ENCODE results near the gene RPL18. TPM values are rescaled to one million over a fixed set of nuclear protein-coding genes. Genes with fewer than 3 reads are reported as not detected.

RPL18 gene
- total and polyA plus RNA-seq, 9 of the 15 experiments (the other 6 are each of a cell fraction or from before 2014, with no cell fraction given), result 312 to 2,635 (median 1,653) TPM

DNA sequence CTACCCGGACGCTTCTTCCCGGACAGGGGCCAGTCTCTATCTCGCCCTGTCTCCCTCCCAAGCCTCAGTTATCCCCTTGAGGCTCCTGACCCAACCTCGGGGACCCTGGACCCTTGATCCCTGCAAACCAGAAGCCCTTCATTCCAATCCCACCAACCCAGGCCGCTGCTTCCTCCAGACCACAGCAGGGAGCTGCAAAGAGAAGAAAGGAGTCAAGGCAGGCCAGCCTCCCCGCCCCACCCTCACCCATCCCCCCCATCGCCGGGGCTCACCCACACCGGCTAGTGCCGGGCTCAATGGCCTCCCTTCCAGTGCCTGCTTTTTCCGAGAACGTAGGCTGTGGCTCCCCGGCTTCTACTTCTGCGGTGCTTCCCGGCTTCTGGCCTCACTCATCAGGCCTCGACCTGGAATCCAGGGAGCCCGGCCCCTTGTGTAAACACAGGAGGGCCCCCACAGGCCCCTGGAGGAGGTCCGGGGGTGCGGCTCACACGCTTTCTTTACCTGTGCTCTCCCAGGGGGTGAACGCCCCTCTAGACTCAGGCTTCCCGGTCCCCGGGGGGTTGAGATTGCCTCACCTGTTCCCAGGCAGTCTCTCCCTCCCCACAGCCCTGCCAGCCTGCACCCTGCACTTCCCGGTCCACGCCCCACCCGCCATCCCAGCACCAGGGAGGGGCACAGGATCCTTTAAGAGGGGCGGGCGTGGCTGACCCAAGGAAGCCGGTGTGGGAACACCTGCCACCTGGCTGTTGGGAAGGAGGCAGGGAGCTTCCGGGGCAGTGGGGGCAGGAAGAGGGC is 4.3 kb downstream of the RPL18 start, which contains the start of gene FAM83E (continued):
- TF ChIP-seq SREBF2 (CRISPR knock-in tag; IDR thresholded peaks at IDR 0.05), result no peak
- no peak for TF ChIP-seq LCOR (CRISPR knock-in tag; IDR thresholded peaks at IDR 0.05)
- TF ChIP-seq BRF1 (IDR thresholded peaks at IDR 0.05; ENCODE audit: borderline replicate concordance, extremely low read depth, insufficient read length), result no peak
- TF ChIP-seq, protein P1, sequence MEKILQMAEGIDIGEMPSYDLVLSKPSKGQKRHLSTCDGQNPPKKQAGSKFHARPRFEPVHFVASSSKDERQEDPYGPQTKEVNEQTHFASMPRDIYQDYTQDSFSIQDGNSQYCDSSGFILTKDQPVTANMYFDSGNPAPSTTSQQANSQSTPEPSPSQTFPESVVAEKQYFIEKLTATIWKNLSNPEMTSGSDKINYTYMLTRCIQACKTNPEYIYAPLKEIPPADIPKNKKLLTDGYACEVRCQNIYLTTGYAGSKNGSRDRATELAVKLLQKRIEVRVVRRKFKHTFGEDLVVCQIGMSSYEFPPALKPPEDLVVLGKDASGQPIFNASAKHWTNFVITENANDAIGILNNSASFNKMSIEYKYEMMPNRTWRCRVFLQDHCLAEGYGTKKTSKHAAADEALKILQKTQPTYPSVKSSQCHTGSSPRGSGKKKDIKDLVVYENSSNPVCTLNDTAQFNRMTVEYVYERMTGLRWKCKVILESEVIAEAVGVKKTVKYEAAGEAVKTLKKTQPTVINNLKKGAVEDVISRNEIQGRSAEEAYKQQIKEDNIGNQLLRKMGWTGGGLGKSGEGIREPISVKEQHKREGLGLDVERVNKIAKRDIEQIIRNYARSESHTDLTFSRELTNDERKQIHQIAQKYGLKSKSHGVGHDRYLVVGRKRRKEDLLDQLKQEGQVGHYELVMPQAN (IDR thresholded peaks at IDR 0.05; ENCODE audit: borderline replicate concordance), result no peak
- TF ChIP-seq, protein P2, sequence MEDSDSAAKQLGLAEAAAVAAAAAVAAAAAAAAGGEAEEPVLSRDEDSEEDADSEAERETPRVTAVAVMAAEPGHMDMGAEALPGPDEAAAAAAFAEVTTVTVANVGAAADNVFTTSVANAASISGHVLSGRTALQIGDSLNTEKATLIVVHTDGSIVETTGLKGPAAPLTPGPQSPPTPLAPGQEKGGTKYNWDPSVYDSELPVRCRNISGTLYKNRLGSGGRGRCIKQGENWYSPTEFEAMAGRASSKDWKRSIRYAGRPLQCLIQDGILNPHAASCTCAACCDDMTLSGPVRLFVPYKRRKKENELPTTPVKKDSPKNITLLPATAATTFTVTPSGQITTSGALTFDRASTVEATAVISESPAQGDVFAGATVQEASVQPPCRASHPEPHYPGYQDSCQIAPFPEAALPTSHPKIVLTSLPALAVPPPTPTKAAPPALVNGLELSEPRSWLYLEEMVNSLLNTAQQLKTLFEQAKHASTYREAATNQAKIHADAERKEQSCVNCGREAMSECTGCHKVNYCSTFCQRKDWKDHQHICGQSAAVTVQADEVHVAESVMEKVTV (CRISPR knock-in tag; IDR thresholded peaks at IDR 0.05), result no peak
- peak; percentile 23; the same call in 1 of the 2 replicates for TF ChIP-seq KAT7 (CRISPR knock-in tag; IDR thresholded peaks at IDR 0.05; ENCODE audit: borderline replicate concordance)
- TF ChIP-seq TAL1 (IDR thresholded peaks at IDR 0.05), result no peak
- TF ChIP-seq ZNF717 (CRISPR knock-in tag; IDR thresholded peaks at IDR 0.05), result peak; percentile 87; the same call in 1 of the 2 replicates
- TF ChIP-seq, protein P3, sequence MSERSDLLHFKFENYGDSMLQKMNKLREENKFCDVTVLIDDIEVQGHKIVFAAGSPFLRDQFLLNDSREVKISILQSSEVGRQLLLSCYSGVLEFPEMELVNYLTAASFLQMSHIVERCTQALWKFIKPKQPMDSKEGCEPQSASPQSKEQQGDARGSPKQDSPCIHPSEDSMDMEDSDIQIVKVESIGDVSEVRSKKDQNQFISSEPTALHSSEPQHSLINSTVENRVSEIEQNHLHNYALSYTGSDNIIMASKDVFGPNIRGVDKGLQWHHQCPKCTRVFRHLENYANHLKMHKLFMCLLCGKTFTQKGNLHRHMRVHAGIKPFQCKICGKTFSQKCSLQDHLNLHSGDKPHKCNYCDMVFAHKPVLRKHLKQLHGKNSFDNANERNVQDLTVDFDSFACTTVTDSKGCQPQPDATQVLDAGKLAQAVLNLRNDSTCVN (CRISPR knock-in tag; IDR thresholded peaks at IDR 0.05), result 0 out of 2 replicates have a peak, but pooled peaks have one; percentile 15
- TF ChIP-seq GABPB2 (CRISPR knock-in tag; conservative IDR thresholded peaks at IDR 0.05), result no peak
- peak; percentile 47 for TF ChIP-seq MBD2 (IDR thresholded peaks at IDR 0.05; ENCODE audit: borderline replicate concordance, low read depth)
- peak; percentile 59 to 83; a peak in 3 of 4 replicates for TF ChIP-seq FOXA3 (CRISPR knock-in tag; conservative IDR thresholded peaks at IDR 0.05 in 1 of 2, IDR thresholded peaks at IDR 0.05 in 1 of 2)
- peak; percentile 90 for TF ChIP-seq POLR2AphosphoS5 (IDR thresholded peaks at IDR 0.05; ENCODE audit: control insufficient read depth, insufficient read depth, low read depth, low read length)
- TF ChIP-seq MTA3 (IDR thresholded peaks at IDR 0.05; ENCODE audit: borderline replicate concordance), result no peak
- TF ChIP-seq NONO (IDR thresholded peaks at IDR 0.05; ENCODE audit: low read depth in 2 of 2, low read length in 1 of 2), result peak in 1 of 2 experiments; percentile 72; a peak in 1 of 4 replicates
- TF ChIP-seq, protein P4, sequence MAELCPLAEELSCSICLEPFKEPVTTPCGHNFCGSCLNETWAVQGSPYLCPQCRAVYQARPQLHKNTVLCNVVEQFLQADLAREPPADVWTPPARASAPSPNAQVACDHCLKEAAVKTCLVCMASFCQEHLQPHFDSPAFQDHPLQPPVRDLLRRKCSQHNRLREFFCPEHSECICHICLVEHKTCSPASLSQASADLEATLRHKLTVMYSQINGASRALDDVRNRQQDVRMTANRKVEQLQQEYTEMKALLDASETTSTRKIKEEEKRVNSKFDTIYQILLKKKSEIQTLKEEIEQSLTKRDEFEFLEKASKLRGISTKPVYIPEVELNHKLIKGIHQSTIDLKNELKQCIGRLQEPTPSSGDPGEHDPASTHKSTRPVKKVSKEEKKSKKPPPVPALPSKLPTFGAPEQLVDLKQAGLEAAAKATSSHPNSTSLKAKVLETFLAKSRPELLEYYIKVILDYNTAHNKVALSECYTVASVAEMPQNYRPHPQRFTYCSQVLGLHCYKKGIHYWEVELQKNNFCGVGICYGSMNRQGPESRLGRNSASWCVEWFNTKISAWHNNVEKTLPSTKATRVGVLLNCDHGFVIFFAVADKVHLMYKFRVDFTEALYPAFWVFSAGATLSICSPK (IDR thresholded peaks at IDR 0.05; ENCODE audit: borderline replicate concordance), result no peak
- TF ChIP-seq, protein P5, sequence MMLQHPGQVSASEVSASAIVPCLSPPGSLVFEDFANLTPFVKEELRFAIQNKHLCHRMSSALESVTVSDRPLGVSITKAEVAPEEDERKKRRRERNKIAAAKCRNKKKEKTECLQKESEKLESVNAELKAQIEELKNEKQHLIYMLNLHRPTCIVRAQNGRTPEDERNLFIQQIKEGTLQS (IDR thresholded peaks at IDR 0.05), result no peak
- TF ChIP-seq, protein P5 (CRISPR knock-in tag; conservative IDR thresholded peaks at IDR 0.05), result no peak; the same call in 1 of the 2 replicates
- TF ChIP-seq, protein P6, sequence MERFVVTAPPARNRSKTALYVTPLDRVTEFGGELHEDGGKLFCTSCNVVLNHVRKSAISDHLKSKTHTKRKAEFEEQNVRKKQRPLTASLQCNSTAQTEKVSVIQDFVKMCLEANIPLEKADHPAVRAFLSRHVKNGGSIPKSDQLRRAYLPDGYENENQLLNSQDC (CRISPR knock-in tag; IDR thresholded peaks at IDR 0.05), result no peak

Measured in K562 (cell line).